CD4-positive, alpha-beta T cell treated with Interleukin-12 subunit alpha and Interleukin-12 subunit beta, for 1 hour (primary cell): ENCODE measurements around the gene TCF23.
"Not testable (repeated sequence)": the region's sequence is repeated elsewhere in the genome, so short reads cannot be mapped to it uniquely, and the experiment has no call there.

ENCODE experiments used
- DNase-seq: peaks from one replicate; pipeline ENCODE4 v3.0.0-alpha.2; 2020

The TCF23 gene

GRCh38 chr2:27148801-27149439, at the start of gene TCF23:
TCF23 (plus strand) TSS chr2:27149004; CDS start chr2:27149134, 130 bp downstream.
- DNase-seq, result no peak

DNA sequence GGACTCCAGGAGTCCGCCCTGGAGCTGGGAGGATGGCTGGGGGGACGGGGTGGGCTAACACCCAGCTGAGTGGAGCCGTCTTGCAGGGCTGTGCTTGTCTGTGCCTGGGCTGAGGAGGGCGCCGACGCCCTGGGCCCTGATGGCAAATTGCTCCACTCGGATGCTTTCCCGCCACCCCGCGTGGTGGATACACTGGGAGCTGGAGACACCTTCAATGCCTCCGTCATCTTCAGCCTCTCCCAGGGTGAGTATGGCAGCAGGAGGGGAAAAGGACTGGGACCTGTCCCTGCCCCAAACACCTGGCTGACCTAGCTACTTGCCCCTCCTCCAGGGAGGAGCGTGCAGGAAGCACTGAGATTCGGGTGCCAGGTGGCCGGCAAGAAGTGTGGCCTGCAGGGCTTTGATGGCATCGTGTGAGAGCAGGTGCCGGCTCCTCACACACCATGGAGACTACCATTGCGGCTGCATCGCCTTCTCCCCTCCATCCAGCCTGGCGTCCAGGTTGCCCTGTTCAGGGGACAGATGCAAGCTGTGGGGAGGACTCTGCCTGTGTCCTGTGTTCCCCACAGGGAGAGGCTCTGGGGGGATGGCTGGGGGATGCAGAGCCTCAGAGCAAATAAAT, 49.4 kb upstream of the TCF23 start:
- DNase-seq, result no peak

DNA sequence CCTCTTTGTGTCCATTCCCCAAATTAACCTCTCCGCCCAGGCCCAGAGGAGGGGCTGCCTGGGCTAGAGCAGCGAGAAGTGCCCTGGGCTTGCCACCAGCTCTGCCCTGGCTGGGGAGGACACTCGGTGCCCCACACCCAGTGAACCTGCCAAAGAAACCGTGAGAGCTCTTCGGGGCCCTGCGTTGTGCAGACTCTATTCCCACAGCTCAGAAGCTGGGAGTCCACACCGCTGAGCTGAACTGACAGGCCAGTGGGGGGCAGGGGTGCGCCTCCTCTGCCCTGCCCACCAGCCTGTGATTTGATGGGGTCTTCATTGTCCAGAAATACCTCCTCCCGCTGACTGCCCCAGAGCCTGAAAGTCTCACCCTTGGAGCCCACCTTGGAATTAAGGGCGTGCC, 48.8 kb upstream of the TCF23 start:
- DNase-seq, result no peak

GRCh38 chr2:27102329-27102728, 46.5 kb upstream of the TCF23 start:
- no peak for DNase-seq

DNA sequence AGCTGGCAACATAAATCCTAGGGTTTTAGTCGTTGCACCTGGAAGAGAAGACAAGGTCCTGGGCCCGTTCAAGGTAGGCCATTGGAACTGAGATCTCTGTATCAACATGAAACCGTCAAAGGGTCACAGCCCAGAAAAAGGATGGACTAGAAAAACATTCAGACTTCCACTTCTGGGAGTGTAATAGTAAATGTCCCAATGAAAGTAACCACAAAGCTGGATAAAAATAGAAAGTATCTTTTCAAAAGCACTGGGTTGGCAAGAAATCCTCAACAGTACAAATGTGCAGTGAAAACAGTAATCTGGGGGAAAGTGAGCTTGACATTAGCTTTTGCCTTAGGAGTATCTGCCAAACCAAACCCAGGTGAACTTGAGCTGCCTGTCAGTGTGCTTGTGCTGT, 42.8 kb upstream of the TCF23 start:
- DNase-seq, result no peak

DNA sequence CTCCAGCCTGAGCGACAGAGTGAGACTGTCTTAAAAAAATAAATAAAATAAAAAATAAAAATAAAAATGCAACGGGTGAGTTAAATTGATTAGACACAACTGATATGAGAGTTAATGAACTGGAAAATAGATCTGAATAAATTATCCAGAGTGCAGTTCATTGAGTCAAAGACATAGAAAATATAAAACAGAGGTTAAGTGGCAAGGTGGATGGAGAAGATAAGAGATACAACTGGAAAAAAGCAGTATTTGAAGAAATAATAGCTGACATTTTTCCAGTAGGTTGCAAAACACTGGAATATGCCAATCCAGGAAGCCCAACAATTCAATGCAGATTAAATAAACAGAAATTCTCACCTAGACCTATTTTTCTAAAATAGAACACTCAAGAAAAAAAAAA, 40.6 kb upstream of the TCF23 start:
- DNase-seq, result no peak

DNA sequence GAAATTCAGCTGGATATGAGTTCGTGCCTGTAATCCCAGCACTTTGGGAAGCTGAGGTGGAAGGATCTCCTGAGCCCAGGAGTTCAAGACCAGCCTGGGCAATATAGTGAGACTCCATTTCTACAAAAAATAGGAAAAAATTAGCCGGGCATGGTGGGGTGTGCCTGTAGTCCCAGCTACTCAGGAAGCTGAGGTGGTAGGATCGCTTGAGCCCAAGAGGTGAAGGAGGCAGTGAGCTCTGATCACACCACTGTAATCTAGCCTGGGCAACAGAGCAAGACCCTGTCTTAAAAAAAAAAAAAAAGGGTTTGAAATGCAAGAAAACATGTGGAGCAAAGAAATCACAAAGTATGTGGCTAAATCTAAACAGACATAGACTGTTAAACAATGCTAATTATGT, 39.7 kb upstream of the TCF23 start:
- DNase-seq, result no peak

DNA sequence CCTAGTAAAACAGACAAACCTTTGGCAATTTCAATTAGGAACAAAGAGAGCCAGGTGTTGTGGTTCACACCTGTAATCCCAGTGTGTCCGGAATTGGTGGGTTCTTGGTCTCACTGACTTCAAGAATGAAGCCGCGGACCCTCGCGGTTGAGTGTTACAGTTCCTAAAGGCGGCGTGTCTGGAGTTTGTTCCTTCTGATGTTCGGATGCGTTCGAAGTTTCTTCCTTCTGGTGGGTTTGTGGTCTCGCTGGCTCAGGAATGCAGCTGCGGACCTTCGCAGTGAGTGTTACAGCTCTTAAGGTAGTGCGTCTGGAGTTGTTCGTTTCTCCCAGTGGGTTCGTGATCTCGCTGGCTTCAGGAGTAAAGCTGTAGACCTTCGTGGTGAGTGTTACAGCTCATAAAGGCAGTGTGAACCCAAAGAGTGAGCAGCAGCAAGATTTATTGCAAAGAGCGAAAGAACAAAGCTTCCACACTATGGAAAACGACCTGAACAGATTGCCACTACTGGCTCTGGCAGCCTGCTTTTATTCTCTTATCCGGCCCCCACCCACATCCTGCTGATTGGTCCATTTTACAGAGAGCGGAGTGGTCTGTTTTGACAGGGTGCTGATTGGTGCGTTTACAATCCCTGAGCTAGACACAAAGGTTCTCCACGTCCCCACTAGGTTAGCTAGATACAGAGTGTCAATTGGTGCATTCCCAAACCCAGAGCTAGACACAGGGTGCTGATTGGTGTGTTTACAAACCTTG, 38.0 kb upstream of the TCF23 start:
- DNase-seq, result not testable (repeated sequence)

- DNase-seq, result not testable (repeated sequence)
Measured at GRCh38 chr2:27111392-27112078, 37.3 kb upstream of the TCF23 start.

DNA sequence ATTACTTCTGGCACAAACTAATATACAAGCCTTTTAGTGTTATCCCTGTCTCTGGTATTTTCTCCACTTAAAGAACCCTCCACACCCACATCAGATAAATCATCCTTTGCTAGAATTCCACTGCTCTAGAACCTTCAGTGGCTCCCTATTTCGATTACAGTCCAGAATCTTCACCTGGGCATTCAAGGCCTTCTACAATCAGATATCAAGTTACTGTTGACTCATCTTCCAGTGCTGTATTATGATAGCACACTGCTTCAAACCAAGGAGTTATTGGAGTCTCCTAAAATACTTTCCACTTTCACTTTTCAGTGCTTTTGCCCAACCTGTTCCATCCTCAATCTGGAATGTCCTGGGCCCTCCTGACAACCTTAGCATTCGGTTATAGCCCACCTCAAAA, 33.3 kb upstream of the TCF23 start:
- no peak for DNase-seq

DNA sequence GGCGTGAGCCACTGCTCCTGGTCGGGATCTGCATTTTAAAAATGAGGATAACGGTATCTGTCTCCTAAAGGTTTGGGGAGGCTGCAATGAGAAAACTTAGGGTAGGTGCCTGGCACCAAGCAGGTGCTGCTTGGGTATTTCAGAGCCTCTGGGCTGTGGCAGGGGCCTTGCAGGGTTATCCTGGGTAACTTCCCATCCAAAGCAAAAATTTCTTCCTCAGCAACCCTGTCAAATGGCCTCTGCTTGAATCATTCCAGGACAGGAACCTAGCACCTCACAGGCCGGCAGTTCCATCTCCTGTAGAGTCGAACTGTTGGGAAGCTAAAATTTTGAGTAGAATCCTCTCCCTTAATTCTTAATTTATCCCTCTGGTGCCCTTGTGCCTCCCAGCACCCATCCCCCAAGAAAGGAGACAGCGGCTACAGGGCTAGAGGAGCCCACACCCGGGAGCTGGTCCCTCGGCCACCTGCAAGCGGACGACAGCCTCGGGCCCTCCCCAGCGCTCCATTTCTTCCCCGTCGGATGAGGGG, 30.7 kb upstream of the TCF23 start:
- no peak for DNase-seq

- DNase-seq, result peak; percentile 12
Measured at GRCh38 chr2:27118525-27119329, 30.1 kb upstream of the TCF23 start, which contains the start of gene CGREF1. CGREF1 (minus strand) TSS chr2:27119128; CDS start chr2:27104366, 14,762 bp downstream.

DNA sequence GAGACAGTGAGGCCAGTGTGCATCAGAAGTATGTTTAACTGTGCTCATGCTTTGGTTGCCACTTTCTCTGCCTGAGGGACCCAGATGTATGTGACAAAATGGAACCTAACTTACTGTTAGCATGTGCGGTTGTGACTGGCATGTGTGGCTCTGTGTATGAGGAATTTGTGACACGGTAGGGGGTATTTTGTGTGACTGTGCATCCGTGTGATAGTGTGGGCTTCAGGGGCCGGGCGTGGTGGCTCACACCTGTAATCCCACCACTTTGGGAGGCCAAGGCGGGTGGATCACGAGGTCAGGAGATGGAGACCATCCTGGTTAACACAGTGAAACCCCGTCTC, 29.5 kb upstream of the TCF23 start:
- DNase-seq, result not testable (repeated sequence)

GRCh38 chr2:27121906-27122305, 26.9 kb upstream of the TCF23 start:
- no peak for DNase-seq

DNA sequence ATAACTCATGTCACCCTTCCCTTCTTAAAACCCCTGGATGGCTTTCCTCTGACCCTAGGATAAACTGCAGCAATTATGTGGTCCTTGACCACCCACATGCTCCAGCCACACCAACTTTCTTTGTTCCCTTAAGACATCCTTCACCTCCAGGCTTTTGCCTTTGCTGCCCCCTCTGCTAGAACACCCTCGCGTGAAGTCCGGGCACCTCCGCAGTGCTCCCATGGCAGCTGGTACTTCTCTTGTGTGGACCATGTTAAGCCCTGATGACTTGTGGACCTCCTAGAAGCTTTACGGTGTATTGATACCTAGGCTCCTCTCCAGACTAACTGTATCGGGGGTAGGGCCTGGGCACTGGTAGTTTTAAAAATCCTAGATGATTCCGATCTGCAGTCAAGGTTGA, 26.0 kb upstream of the TCF23 start:
- DNase-seq, result no peak

DNA sequence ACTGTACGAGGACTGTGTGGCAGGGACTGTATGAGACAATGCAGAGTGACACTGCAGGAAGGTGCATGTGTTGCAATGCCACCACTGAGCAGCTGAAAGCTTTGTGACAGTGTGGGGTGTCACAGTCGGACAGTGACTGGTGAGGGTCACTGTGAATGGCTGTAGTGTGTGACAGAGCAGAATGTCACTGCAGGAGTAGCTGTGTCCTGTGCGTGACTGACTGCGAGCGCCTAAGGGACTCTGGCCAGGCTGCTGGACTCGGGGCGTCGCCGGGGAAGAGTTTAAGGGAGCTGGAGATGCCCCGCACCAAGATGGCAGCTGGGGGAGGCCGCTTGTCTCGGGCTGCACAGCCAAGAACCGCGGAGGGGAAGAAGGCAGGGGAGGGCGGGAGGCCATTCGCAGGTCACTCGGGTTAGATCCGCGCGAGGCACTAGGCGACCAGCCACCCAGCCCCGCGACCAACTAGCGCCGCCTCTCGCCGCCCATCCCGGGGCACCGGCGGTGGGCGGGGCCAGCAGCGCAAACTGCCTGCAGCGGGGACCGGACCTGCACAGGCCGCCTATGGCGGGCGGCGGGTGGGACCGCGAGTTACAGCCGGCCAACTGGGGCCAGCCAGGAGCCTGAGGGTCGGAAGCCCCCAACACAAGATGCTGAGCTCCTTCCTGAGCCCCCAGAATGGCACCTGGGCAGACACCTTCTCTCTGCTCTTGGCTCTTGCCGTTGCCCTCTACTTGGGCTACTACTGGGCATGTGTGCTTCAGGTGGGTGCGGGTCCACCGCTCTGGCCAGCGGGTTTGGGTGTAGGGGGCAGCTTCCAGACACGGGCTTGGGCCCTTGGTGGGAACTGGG, 25.3 kb upstream of the TCF23 start, which contains the start of gene ABHD1:
Gene ABHD1 (plus strand): TSS at position 514 of the 849 bp plus-strand sequence. CDS start 134 bp downstream, at position 648.
- DNase-seq, result peak; percentile 80

DNA sequence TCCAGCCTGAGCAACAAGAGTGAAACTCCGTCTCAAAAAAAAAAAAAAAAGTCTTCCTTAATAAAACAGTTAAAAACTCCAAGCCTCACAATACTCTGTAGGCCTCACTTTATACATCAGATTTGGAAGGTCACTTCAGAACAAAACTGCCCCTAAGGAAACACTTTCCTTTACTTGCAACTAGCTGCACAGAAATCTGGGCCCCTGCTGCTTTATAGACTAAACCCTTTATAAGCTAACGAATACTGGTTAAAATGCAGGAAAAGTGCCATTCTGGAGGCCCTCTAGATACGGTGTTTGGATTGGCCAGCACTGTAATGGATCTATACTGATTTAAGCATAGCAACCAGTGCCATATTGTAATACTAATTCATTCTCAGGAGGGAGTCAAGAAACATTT, 23.7 kb upstream of the TCF23 start:
- no peak for DNase-seq

DNA sequence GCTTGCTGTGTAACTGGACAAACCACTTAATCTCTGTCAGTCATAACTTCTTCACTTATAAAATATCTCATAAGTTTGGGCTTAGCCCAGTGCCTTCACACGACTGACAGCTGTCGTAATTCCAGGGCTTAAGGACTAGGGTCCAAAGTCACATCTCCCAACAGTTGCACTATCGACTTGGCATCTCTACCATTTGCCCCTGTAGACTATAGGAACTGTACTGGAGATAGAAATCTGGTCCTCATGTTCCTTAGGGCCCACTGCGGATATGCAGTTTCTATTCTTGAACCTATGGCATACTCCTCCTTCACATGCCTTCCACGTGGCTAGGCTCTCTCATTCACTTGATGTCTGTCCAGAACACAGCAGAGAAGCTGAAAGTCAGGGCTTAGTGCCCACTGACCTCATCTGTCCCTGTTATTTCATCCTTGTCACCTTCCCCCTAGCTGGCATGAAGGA, 22.5 kb upstream of the TCF23 start:
- no peak for DNase-seq

DNA sequence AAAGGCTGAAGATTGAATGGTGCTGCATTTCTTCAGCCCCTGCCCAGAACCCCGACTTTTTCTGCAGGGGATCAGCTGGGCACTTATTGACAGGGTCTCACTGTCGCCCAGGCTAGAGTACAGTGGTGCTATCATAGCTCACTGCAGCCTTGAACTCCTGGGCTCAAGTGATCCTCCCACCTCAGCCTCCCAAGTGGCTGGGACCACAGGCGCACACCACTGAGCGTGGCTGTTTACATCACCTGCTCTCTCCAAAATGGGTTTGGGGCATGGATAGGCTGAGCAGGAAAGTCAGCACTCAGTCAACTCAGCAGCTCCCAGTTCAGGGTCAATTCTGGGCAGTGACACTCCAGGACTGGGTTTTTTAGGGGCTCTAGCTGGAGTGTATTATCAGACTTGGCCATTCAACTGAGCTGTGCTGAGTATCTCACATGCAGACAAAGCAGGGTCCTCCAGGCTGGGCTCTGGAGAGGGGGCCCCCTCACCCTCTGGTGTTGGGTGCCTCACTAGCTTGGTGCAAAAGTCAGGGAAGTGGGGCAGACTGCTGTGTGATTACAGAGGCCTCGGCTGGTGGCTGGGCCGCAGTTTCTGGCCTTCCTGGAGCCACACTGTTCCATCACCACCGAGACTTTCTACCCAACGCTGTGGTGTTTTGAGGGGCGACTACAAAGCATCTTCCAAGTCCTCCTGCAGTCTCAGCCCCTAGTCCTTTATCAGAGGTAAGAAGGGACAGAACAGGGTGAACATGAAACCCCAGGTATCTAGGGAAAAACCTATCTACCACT, 20.7 kb upstream of the TCF23 start:
- no peak for DNase-seq
